WTC11 (cell line): ENCODE data around the gene KAZALD1. TPM values are rescaled to one million over a fixed set of nuclear protein-coding genes. Genes with fewer than 3 reads are reported as not detected.
A peak's percentile ranks its signal among the peaks of the same experiment; 100 is the strongest.

Source experiments
- ATAC-seq: fragments of 200-7000 bp; cut with Tn5 transposase; 2 replicates; pipeline ENCODE4 v1.10.0; 2021; ENCODE audit warnings: mild to moderate bottlenecking, moderate library complexity
- CTCF ChIA-PET: fragments of 300-600 bp; sonication (Branson Sonifier 250); formaldehyde crosslinking; loops from one replicate; lab custom pipeline; 2021; ENCODE audit warnings: antibody characterized with exemption; lab: Charles Lee
- POLR2A ChIA-PET: fragments of 350-600 bp; sonication (Branson Sonifier 250); formaldehyde crosslinking; loops from one replicate; lab custom pipeline; 2021; ENCODE audit warnings: antibody characterized with exemption; lab: Charles Lee
- DNase-seq: peaks from one replicate; pipeline ENCODE4 v3.0.0; 2021; ENCODE audit warnings: low spot score
- H3K27ac Mint-ChIP-seq: 2 replicates; pipeline ENCODE4 v1.8.0; 2021; ENCODE audit warnings: mixed read lengths
- H3K27me3 Mint-ChIP-seq: 2 replicates; pipeline ENCODE4 v1.8.0; 2021; ENCODE audit warnings: low read depth, mild to moderate bottlenecking, moderate library complexity, mixed read lengths
- H3K36me3 Mint-ChIP-seq: 2 replicates; pipeline ENCODE4 v1.8.0; 2021; ENCODE audit warnings: mixed read lengths
- H3K4me1 Mint-ChIP-seq: 2 replicates; pipeline ENCODE4 v1.8.0; 2022; ENCODE audit warnings: mixed read lengths
- H3K4me3 Mint-ChIP-seq: 2 replicates; pipeline ENCODE4 v1.8.0; 2021; ENCODE audit warnings: mild to moderate bottlenecking, moderate library complexity, mixed read lengths
- H3K9me3 Mint-ChIP-seq: 2 replicates; pipeline ENCODE4 v1.8.0; 2021; ENCODE audit warnings: mixed read lengths
- AFF4 ChIP-seq: sonication (generic); formaldehyde crosslinking; IDR thresholded peaks from 2 replicates; pipeline ENCODE4 v1.8.1; 2023; ENCODE audit warnings: mild to moderate bottlenecking, missing genetic modification reagents, borderline replicate concordance
- ATF1 ChIP-seq: sonication (generic); formaldehyde crosslinking; IDR thresholded peaks from 2 replicates; pipeline ENCODE4 v1.8.1; 2023; ENCODE audit warnings: mild to moderate bottlenecking, moderate library complexity, missing genetic modification reagents
- EMX1 ChIP-seq: fragments of 250-450 bp; sonication (Bioruptor Pico); IDR thresholded peaks from 2 replicates; pipeline ENCODE4 v1.8.0; 2021; ENCODE audit warnings: mild to moderate bottlenecking
- ESRRA ChIP-seq: sonication (generic); formaldehyde crosslinking; IDR thresholded peaks from 2 replicates; pipeline ENCODE4 v1.8.1; 2022; ENCODE audit warnings: mild to moderate bottlenecking, missing genetic modification reagents, borderline replicate concordance
- ETV6 ChIP-seq: sonication (generic); formaldehyde crosslinking; IDR thresholded peaks from 2 replicates; pipeline ENCODE4 v1.8.1; 2022; ENCODE audit warnings: mild to moderate bottlenecking, missing genetic modification reagents
- GTF2I ChIP-seq: fragments of 250-450 bp; sonication (Bioruptor Pico); conservative IDR thresholded peaks from 2 replicates; pipeline ENCODE4 v1.4.0; 2021; ENCODE audit warnings: mild to moderate bottlenecking
- IRF2 ChIP-seq: sonication (generic); formaldehyde crosslinking; IDR thresholded peaks from 2 replicates; pipeline ENCODE4 v1.8.0; 2022; ENCODE audit warnings: low read depth, missing genetic modification reagents, borderline replicate concordance
- NR3C1 ChIP-seq: sonication (generic); formaldehyde crosslinking; conservative IDR thresholded peaks from 2 replicates; pipeline ENCODE4 v1.8.1; 2023; ENCODE audit warnings: low read depth, mild to moderate bottlenecking, missing genetic modification reagents
- PREB ChIP-seq: sonication (generic); formaldehyde crosslinking; IDR thresholded peaks from 2 replicates; pipeline ENCODE4 v1.8.1; 2022; ENCODE audit warnings: mild to moderate bottlenecking, missing genetic modification reagents, moderate library complexity, borderline replicate concordance
- TP53 ChIP-seq: sonication (generic); formaldehyde crosslinking; IDR thresholded peaks from 2 replicates; pipeline ENCODE4 v1.8.1; 2023; ENCODE audit warnings: mild to moderate bottlenecking, missing genetic modification reagents
- USF1 ChIP-seq: sonication (generic); formaldehyde crosslinking; IDR thresholded peaks from 2 replicates; pipeline ENCODE4 v1.8.0; 2022; ENCODE audit warnings: mild to moderate bottlenecking, missing genetic modification reagents
- ZNF396 ChIP-seq: fragments of 250-450 bp; sonication (Bioruptor Pico); IDR thresholded peaks from 2 replicates; pipeline ENCODE4 v1.8.0; 2021; ENCODE audit warnings: mild to moderate bottlenecking, moderate library complexity, borderline replicate concordance
- total RNA-seq: library from RNA; stranded (reverse); gene quantifications from 3 replicates; pipeline ENCODE4 v1.2.3, GENCODE V29; 2021
- TF ChIP-seq, protein P1 (sequence below): sonication (generic); formaldehyde crosslinking; IDR thresholded peaks from 2 replicates; pipeline ENCODE4 v1.8.1; 2022; ENCODE audit warnings: low read depth, mild to moderate bottlenecking, moderate library complexity, missing genetic modification reagents, borderline replicate concordance
- TF ChIP-seq, protein P2 (sequence below): sonication (generic); formaldehyde crosslinking; IDR thresholded peaks from 2 replicates; pipeline ENCODE4 v1.8.1; 2023; ENCODE audit warnings: mild to moderate bottlenecking, missing genetic modification reagents, moderate library complexity
- TF ChIP-seq, protein P3 (sequence below): sonication (generic); formaldehyde crosslinking; IDR thresholded peaks from 2 replicates; pipeline ENCODE4 v1.8.0; 2022; ENCODE audit warnings: mild to moderate bottlenecking, missing genetic modification reagents

Gene KAZALD1
- total RNA-seq, 1 experiment from 2014 or later = 19.2 TPM

GRCh38 chr10:101063050-101063525 is 1.3 kb downstream of the KAZALD1 start (continued):
- TF ChIP-seq ETV6 (CRISPR knock-in tag) (0 out of 2 replicates have a peak, but pooled peaks have one; percentile 5), TP53 (CRISPR knock-in tag) (no peak)

- TF ChIP-seq IRF2 (CRISPR knock-in tag) (no peak), ZNF396 (CRISPR knock-in tag) (no peak), AFF4 (CRISPR knock-in tag) (no peak), ATF1 (no peak), PREB (no peak), USF1 (CRISPR knock-in tag) (no peak), ESRRA (CRISPR knock-in tag) (no peak), GTF2I (CRISPR knock-in tag) (no peak), NR3C1 (CRISPR knock-in tag) (no peak), EMX1 (CRISPR knock-in tag) (no peak)
- TF ChIP-seq, protein P1, sequence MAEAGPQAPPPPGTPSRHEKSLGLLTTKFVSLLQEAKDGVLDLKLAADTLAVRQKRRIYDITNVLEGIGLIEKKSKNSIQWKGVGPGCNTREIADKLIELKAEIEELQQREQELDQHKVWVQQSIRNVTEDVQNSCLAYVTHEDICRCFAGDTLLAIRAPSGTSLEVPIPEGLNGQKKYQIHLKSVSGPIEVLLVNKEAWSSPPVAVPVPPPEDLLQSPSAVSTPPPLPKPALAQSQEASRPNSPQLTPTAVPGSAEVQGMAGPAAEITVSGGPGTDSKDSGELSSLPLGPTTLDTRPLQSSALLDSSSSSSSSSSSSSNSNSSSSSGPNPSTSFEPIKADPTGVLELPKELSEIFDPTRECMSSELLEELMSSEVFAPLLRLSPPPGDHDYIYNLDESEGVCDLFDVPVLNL (CRISPR knock-in tag) = no peak
- TF ChIP-seq, protein P2, sequence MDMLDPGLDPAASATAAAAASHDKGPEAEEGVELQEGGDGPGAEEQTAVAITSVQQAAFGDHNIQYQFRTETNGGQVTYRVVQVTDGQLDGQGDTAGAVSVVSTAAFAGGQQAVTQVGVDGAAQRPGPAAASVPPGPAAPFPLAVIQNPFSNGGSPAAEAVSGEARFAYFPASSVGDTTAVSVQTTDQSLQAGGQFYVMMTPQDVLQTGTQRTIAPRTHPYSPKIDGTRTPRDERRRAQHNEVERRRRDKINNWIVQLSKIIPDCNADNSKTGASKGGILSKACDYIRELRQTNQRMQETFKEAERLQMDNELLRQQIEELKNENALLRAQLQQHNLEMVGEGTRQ (CRISPR knock-in tag) = no peak
- TF ChIP-seq, protein P3, sequence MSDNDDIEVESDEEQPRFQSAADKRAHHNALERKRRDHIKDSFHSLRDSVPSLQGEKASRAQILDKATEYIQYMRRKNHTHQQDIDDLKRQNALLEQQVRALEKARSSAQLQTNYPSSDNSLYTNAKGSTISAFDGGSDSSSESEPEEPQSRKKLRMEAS (CRISPR knock-in tag) = no peak
- TF ChIP-seq, all 79 proteins: peak for 0
- Mint-ChIP-seq H3K9me3 (no peaks in the 10 kb centered on the region), H3K27ac (peak overlapping the region; percentile 42; the same call in 1 of the 2 replicates), H3K27me3 (peaks cover 63% of the 10 kb centered on the region), H3K4me3 (peak overlapping the region; percentile 80), H3K36me3 (no peaks in the 10 kb centered on the region), H3K4me1 (peaks cover 44% of the 10 kb centered on the region)
- DNase-seq = peak; percentile 58
- ChIA-PET CTCF (interaction anchor here (0.6 to 15.0 kb wide), 16 partner anchors 10 to 77 kb away, joined by 3 to 405 read pairs (median 6); partner anchors contain the start of genes LZTS2, PDZD7 and SFXN3), POLR2A (interaction anchor here (1.3 to 1.4 kb wide), 2 partner anchors 17 to 76 kb away, joined by 3 to 4 read pairs; no protein-coding TSS in a partner anchor)
- ATAC-seq = no peak
Observed at GRCh38 chr10:101063548-101064414, 2.0 kb downstream of the KAZALD1 start.
